GM13977 (cell line): ENCODE measurements around the gene U2AF2.

Source experiments
- DNase-seq: peaks from one replicate; pipeline ENCODE4 v3.0.0; 2012; ENCODE audit warnings: low spot score
- CTCF ChIP-seq: IDR thresholded peaks from 2 replicates; pipeline ENCODE4 v1.5.1; 2012; ENCODE audit warnings: mild to moderate bottlenecking, control low read depth; ENCODE audit not compliant: insufficient read depth; ENCODE audit errors: extremely low read depth, missing control alignments
- in situ Hi-C: fragments of 300-500 bp; cut with MboI; formaldehyde crosslinking; loops from one replicate; pipeline ENCODE4 v1.12.0; 2022; ENCODE audit warnings: low sequenced_read_pairs, low pct_unique_long_range_greater_than_20kb, mixed read lengths, inconsistent platforms; ENCODE audit not compliant: unreplicated experiment

Gene U2AF2

GRCh38 chr19:55688422-55689218 lies 33.8 kb downstream of the U2AF2 start:
- TF ChIP-seq CTCF: no peak
- DNase-seq: no peak
- in situ Hi-C loops: loop anchor here (25.0 kb wide), 1 partner anchor 624 kb away; the partner anchor contains the start of gene ZSCAN5A

GRCh38 chr19:55689411-55690108 lies 34.7 kb downstream of the U2AF2 start:
- in situ Hi-C loops: loop anchor here (25.0 kb wide), 1 partner anchor 623 kb away; the partner anchor contains the start of gene ZSCAN5A
- DNase-seq: no peak
- no peak for TF ChIP-seq CTCF

GRCh38 chr19:55690109-55690768 lies 35.4 kb downstream of the U2AF2 start:
- DNase-seq: no peak
- in situ Hi-C loops: loop anchor here (25.0 kb wide), 1 partner anchor 622 kb away; the partner anchor contains the start of gene ZSCAN5A
- no peak for TF ChIP-seq CTCF

- TF ChIP-seq CTCF: no peak
- in situ Hi-C loops: loop anchor here (25.0 kb wide), 1 partner anchor 621 kb away; the partner anchor contains the start of gene ZSCAN5A
- DNase-seq: no peak
These were observed 36.1 kb downstream of the U2AF2 start for GRCh38 chr19:55690769-55691545.

GRCh38 chr19:55691561-55692481 lies 37.0 kb downstream of the U2AF2 start:
- no peak for TF ChIP-seq CTCF
- no peak for DNase-seq
- in situ Hi-C loops: loop anchor here (25.0 kb wide), 1 partner anchor 620 kb away; the partner anchor contains the start of gene ZSCAN5A
